HUES64 (cell line): Measurements from ENCODE around the gene PPL.
"Not testable (repeated sequence)": the region's sequence is repeated elsewhere in the genome, so short reads cannot be mapped to it uniquely, and the experiment has no call there.

Experiments used
- H3K27ac ChIP-seq: 2 replicates; pipeline ENCODE4 v1.7.0; 2013; ENCODE audit warnings: low read depth, low read length, inconsistent platforms
- H3K27me3 ChIP-seq: 2 replicates; pipeline ENCODE4 v1.6.1; 2013; ENCODE audit warnings: mild to moderate bottlenecking, low read length; ENCODE audit not compliant: insufficient read depth
- H3K36me3 ChIP-seq: 2 replicates; pipeline ENCODE4 v1.6.1; 2013; ENCODE audit warnings: mild to moderate bottlenecking, low read length; ENCODE audit not compliant: insufficient read depth
- H3K4me1 ChIP-seq: 2 replicates; pipeline ENCODE4 v1.6.1; 2013; ENCODE audit warnings: mild to moderate bottlenecking, low read length, moderate library complexity; ENCODE audit not compliant: insufficient read depth
- H3K4me3 ChIP-seq: 2 replicates; pipeline ENCODE4 v1.5.1; 2013; ENCODE audit warnings: mild to moderate bottlenecking, low read length, moderate library complexity
- H3K9ac ChIP-seq: 2 replicates; pipeline ENCODE4 v1.6.1; 2013; ENCODE audit warnings: mild to moderate bottlenecking, low read depth, low read length
- H3K9me3 ChIP-seq: 2 replicates; pipeline ENCODE4 v1.6.1; 2013; ENCODE audit warnings: low read depth, low read length; ENCODE audit not compliant: insufficient read depth
- WGBS: fragments of 150-250, 120-280 bp; methylation state at CpG from one replicate; pipeline ENCODE4 v1.1.7; 2013; ENCODE audit warnings: missing lambda C conversion rate; 5-methylcytosine and 5-hydroxymethylcytosine counted together

The PPL gene

DNA sequence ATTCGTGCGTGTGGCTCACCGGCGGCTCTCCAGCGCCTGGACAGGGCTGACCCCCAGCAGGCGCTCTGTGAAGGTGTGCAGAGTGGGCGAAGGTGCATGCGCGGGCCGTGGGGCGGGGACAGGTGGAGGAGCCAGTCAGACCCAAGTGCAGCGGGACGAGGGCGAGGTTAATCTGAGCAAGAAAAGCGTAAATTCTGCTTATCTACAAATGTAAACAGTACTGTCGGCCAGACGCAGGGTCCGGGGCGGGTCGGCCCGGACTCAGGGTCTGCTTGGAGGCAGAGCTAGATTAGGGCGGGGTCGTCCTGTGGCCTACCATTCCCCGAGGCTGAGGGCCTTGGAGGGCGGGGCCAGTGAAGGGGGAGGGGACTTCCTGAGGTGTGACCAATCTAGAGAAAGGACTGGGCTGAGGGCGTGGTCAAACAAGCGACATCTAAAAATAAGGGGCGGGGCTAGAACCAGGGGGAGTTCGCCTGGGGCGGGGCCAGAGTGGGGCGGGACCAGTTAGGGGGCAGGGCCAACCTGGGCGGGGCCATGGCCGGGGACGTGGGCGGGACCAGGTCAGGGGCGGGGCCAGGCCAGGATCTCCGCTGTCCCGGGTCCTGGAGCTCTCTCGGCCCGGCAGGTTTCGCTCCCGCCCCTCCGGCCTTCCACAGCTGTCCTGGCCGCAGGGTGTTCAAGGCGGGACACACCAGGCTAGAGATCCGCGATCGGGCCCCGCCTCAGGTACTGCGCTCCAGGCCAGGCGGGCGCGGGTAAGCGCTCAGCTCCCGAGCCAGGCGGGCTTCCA, 21.0 kb upstream of the PPL start, which contains the start of gene SEC14L5:
SEC14L5 (plus strand) TSS at position 611 of the 790 bp plus-strand sequence. CDS start 994 bp downstream, outside the sequence.
- Histone ChIP-seq H3K9ac (no peak within 1 kb of the TSS), H3K4me3 (peak within 1 kb of the TSS; percentile 77), H3K36me3 (no peaks in the 10 kb centered on the region), H3K27me3 (no peaks in the 10 kb centered on the region), H3K4me1 (peaks cover 7% of the 10 kb centered on the region; the same call in 1 of the 2 replicates), H3K9me3 (no peaks in the 10 kb centered on the region), H3K27ac (no peak within 1 kb of the TSS)
- WGBS, result 1% methylated on average over 56 of the region's 56 CpGs

- H3K4me1 ChIP-seq, result 0 out of 2 replicates have a peak, but pooled peaks cover 4% of the 10 kb centered on the region
- H3K27ac ChIP-seq, result no peak overlapping the region
- H3K4me3 ChIP-seq, result peak overlapping the region; percentile 77
- no peaks in the 10 kb centered on the region for H3K9me3 ChIP-seq
- H3K9ac ChIP-seq, result no peak overlapping the region
- no peaks in the 10 kb centered on the region for H3K36me3 ChIP-seq
- 50% methylated on average over 10 of the region's 10 CpGs for WGBS
- no peaks in the 10 kb centered on the region for H3K27me3 ChIP-seq
Measured at GRCh38 chr16:4957420-4957719, 20.4 kb upstream of the PPL start.

- Histone ChIP-seq H3K4me3 (no peak overlapping the region), H3K27me3 (no peaks in the 10 kb centered on the region)
- 90% methylated on average over 1 of the region's 1 CpG for WGBS
Measured at GRCh38 chr16:4954714-4955113, 17.8 kb upstream of the PPL start.

GRCh38 chr16:4951583-4951982, 14.6 kb upstream of the PPL start:
- H3K9ac ChIP-seq, H3K27me3 ChIP-seq, H3K36me3 ChIP-seq, H3K9me3 ChIP-seq, H3K27ac ChIP-seq, H3K4me3 ChIP-seq: not testable (repeated sequence)
- WGBS, result 91% methylated on average over 2 of the region's 3 CpGs
- H3K4me1 ChIP-seq, result peaks cover 19% of the 10 kb centered on the region

More at GRCh38 chr16:4954714-4955113, 17.8 kb upstream of the PPL start:
- Histone ChIP-seq H3K9ac (no peak overlapping the region), H3K27ac (no peak overlapping the region), H3K4me1 (0 out of 2 replicates have a peak, but pooled peaks cover 4% of the 10 kb centered on the region), H3K36me3 (no peaks in the 10 kb centered on the region), H3K9me3 (no peaks in the 10 kb centered on the region)

GRCh38 chr16:4949986-4950385, 13.0 kb upstream of the PPL start:
- Histone ChIP-seq H3K36me3 (no peaks in the 10 kb centered on the region), H3K27me3 (no peaks in the 10 kb centered on the region), H3K9me3 (no peaks in the 10 kb centered on the region), H3K4me3 (no peak overlapping the region), H3K4me1 (peaks cover 21% of the 10 kb centered on the region), H3K9ac (no peak overlapping the region), H3K27ac (no peak overlapping the region)
- WGBS, result 82% methylated on average over 9 of the region's 10 CpGs

DNA sequence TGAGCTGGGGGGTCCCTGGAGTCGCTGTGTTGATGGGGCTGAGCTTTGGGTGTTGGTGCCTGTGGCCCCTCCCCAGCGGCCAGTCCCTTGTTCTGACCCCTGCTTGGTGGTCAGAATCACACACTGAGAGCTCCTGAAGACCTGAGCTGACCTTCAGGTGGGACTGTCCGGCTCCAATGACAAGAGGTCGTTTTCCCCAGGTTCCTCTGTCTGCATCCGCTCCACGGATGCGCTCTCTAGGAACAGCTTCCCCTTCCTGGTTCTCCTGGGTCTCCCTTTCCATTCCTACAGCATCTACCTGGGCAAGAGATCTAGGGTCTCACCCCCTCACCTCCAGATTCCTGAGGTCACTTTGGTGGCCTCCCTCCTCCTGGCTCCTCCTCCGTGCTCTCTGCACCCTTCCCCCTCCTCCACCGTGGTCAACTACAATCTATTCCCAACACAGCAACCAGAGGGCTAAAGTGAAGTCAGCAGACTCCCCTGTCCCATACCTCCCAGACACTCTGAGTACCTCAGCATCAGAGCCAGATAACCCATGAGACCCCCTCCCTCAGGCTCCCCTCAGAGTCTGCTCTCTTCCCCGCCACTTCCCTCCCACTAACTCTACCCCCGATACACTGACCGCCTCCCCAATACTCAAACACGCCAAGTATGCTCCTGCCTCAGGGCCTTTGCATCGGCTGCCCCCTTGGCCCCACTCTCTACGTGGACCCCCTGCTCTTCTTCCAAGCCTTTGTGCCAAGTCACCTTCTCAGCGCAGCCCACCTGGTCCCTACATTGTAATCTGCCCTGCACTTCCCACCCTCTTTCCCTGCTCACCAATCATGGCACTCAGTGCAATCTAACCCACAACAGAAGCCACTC, 12.2 kb upstream of the PPL start:
- H3K27me3 ChIP-seq, result no peaks in the 10 kb centered on the region
- H3K4me1 ChIP-seq, result peaks cover 28% of the 10 kb centered on the region
- no peaks in the 10 kb centered on the region for H3K9me3 ChIP-seq
- 63% methylated on average over 16 of the region's 16 CpGs for WGBS
- no peak overlapping the region for H3K4me3 ChIP-seq
- no peak overlapping the region for H3K27ac ChIP-seq
- no peaks in the 10 kb centered on the region for H3K36me3 ChIP-seq
- H3K9ac ChIP-seq, result no peak overlapping the region

DNA sequence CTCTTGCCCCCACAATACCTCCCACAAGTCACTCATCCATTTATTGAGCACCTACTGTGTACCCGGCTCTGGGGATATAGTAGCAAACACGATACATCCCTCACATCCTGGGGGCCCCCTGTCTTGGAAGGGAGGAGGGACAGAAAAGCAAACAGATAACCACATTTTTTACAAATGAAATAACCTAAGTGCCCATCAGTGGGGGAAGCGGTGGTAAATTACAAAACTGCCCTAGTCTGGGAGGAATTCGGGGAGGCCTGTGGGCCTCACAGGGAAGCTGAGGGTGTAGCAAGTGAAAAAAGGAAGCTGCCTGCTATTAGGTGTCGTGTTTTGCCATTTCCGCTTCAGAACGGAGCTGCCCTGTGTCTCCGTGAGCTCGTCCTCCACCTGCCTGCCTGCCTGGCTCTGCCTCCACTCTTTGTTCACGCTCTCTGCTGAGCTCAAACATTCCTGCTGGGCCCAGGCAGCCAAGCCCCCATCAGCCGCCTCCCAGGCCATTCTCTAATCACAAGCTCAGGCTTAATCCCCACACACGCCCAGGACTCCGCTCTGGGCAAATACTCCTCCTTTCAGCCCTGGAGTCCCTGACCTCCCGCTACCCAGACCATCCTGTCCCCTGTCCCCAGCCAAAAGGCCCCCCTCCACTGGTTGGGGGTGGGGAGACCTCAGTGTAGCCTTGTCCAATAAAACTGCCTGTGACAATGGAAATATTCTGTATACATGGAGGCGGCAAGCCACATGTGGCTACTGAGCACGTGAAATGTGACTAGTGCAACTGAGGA, 11.0 kb upstream of the PPL start:
- Histone ChIP-seq H3K9me3 (no peaks in the 10 kb centered on the region), H3K4me1 (peaks cover 40% of the 10 kb centered on the region), H3K4me3 (no peak overlapping the region), H3K9ac (peak overlapping the region; percentile 44; the same call in 1 of the 2 replicates), H3K36me3 (no peaks in the 10 kb centered on the region), H3K27me3 (no peaks in the 10 kb centered on the region), H3K27ac (peak overlapping the region; percentile 77)
- WGBS, result 31% methylated on average over 14 of the region's 16 CpGs

GRCh38 chr16:4946917-4947316, 10.0 kb upstream of the PPL start:
- peaks cover 47% of the 10 kb centered on the region for H3K4me1 ChIP-seq

GRCh38 chr16:4945560-4946502, 8.9 kb upstream of the PPL start:
- H3K4me3 ChIP-seq, result no peak overlapping the region
- H3K36me3 ChIP-seq, result no peaks in the 10 kb centered on the region
- no peak overlapping the region for H3K27ac ChIP-seq
- H3K4me1 ChIP-seq, result peaks cover 50% of the 10 kb centered on the region
- H3K27me3 ChIP-seq, result no peaks in the 10 kb centered on the region
- no peaks in the 10 kb centered on the region for H3K9me3 ChIP-seq
- H3K9ac ChIP-seq, result no peak overlapping the region
- whole genome bisulfite sequencing, result 80% methylated on average over 11 of the region's 11 CpGs

More at GRCh38 chr16:4946917-4947316, 10.0 kb upstream of the PPL start:
- no peak overlapping the region for H3K4me3 ChIP-seq
- no peaks in the 10 kb centered on the region for H3K9me3 ChIP-seq
- H3K9ac ChIP-seq, result no peak overlapping the region
- no peak overlapping the region for H3K27ac ChIP-seq
- no peaks in the 10 kb centered on the region for H3K36me3 ChIP-seq
- H3K27me3 ChIP-seq, result no peaks in the 10 kb centered on the region
